B cell (primary cell): ENCODE measurements around the gene CLCA1.

ENCODE experiments used
- EZH2 ChIP-seq: IDR thresholded peaks from 2 replicates; pipeline ENCODE4 v1.6.1; 2012; ENCODE audit warnings: borderline replicate concordance, low read depth, mild to moderate bottlenecking, moderate library complexity, low read length; ENCODE audit not compliant: insufficient read depth, poor library complexity, severe bottlenecking
- TF ChIP-seq, protein P1 (sequence below): fragments of 200-600 bp; IDR thresholded peaks from one replicate; pipeline ENCODE4 v1.8.0; 2022; ENCODE audit warnings: antibody characterized with exemption, mild to moderate bottlenecking

DNA sequence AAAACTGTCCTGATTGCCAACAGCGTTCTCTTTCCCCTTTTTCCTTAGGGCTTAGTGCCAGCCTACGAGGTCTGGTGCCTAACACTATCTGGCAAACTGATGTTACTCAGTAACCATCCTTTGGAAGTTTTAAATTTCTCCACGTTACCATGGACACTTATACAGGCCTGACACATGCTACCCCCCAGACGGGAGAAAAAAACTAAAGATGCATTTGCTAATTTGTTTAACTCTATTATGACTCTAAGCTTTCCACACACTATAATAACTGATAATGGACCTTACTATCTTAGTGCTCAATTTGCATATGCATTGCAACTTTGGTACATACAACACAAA, 36.8 kb downstream of the CLCA1 start:
- TF ChIP-seq, protein P1, sequence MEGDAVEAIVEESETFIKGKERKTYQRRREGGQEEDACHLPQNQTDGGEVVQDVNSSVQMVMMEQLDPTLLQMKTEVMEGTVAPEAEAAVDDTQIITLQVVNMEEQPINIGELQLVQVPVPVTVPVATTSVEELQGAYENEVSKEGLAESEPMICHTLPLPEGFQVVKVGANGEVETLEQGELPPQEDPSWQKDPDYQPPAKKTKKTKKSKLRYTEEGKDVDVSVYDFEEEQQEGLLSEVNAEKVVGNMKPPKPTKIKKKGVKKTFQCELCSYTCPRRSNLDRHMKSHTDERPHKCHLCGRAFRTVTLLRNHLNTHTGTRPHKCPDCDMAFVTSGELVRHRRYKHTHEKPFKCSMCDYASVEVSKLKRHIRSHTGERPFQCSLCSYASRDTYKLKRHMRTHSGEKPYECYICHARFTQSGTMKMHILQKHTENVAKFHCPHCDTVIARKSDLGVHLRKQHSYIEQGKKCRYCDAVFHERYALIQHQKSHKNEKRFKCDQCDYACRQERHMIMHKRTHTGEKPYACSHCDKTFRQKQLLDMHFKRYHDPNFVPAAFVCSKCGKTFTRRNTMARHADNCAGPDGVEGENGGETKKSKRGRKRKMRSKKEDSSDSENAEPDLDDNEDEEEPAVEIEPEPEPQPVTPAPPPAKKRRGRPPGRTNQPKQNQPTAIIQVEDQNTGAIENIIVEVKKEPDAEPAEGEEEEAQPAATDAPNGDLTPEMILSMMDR = no peak
- TF ChIP-seq EZH2 = no peak
